T-helper 1 cell (primary cell): ENCODE data around the gene NR5A2.

ENCODE experiments used
- DNase-seq, 5 donors: peaks; one replicate each; pipeline ENCODE4 v3.0.0-alpha.2; 2012 to 2020

NR5A2 gene

DNA sequence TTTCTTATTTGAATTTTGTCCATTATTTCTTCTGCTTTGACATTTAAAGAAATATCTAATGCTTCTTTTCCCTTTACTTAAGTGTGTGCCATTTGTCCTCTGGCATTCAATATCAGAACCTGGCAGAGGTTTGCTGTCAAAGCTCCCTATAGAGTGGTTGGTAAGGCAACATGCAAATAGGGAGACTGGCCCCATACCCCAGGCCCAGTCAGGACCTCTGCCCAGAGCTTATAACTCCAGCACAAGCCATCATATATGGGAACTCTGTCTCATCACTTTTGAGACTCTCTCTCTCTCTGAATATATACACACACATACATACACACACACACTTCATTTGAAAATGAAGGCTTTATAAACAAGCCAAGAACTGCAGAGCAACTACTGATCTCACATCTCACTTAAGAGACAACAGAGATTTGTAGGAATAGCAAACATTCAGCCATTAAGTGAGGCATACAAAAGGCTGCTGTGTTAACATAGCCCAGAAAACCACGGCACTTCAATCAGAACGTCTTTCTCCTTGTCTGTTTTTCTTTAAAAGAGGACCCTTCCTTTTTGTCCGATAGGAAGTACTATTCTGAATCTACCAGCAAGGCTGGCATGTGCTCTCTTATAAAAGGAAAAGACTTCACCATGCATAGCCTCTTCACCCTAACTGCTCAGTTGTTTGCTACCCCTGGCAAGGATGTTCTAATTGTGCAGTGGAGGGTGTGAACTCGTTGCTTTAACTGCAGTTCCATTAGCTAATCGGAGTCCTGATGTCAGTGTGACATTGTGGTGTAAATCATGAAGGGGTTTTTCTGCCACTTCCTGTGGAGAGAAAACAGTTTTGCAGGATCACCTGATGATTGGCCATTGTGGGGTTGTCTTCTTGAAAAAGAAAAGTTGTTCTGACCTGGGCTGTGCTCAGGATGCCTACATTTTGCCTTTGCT lies 101.7 kb downstream of the NR5A2 start:
- DNase-seq: peak in 1 of 5 donors; percentile 66

DNA sequence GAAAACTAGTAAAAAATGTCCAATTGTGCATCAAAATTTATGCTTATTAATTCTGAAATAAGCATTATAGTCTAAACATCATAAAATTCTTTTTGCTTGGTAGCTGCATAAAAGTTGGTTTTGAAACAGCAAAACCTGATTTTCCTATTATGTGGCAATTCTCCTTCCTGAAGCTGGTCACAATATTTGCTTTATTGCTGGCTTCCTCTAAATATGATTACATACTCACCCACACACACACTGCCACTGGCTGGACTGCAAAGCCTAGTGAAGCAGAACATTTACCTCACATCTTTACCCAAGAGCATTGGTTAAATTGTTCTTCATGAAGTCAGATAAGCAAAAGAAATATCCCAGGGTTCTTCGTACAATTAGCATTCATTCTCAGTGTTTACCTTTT lies 103.0 kb downstream of the NR5A2 start:
- DNase-seq: no peak

DNA sequence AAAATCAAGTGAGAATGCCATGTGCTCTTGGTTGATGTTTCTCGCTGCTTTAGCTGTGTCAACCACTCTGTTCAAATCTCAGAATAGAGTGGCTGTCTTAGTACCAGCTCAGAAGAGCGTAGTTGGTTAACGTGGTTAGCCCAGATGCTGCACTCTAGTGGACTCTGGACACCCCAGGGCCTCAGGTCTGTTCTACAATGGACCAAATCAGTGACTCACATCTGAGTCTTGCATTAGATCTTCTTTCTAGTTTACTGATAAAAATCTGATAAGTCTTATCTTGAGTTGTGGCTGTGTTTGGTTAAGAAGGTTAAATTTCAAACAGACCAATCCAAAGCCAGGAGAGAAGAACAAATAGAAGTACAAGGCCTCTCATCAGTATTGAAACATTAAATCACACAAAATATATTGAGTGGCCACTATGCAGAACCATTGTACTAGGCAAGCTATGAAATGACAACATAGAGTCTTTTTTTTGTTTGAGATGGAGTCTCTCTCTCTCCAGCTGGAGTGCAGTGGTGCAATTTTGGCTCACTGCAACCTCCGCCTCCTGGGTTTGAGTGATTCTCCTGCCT lies 104.1 kb downstream of the NR5A2 start:
- DNase-seq: no peak

DNA sequence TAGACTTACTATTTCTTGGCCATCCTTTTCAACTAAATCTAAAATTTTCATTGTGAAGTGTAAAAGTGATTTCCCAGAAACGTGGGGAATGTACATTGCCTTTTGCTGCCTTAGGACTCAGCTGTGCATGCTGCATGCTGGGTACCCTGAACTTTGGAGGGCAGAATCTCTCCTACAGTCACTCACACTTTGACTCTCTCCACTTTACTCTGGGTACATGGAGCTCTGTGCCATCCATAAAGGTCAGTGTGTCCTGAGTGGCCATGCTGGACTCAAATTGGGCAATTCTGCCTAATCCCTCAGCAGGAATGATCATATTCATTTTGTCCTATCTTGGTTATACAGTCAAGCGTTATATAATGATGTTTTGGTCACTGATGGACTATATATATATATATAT lies 105.6 kb downstream of the NR5A2 start:
- no peak for DNase-seq

DNA sequence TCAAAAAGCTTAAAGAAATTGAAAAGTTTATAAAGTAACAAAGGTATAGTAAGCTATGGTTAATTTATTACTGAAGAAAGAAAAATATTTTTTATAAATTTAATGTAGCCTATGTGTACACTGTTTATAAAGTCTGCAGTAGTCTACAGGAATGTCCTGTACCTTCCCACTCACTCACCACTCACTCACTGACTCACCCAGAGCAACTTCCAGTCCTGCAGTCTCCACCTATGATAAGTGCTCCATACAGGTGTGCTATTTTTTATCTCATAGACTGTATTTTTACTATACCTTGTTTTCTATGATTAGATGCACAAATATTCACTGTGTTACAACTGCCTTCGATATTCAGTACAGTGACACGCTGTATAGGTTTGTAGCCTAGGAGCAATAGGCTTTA lies 106.6 kb downstream of the NR5A2 start:
- no peak for DNase-seq

DNA sequence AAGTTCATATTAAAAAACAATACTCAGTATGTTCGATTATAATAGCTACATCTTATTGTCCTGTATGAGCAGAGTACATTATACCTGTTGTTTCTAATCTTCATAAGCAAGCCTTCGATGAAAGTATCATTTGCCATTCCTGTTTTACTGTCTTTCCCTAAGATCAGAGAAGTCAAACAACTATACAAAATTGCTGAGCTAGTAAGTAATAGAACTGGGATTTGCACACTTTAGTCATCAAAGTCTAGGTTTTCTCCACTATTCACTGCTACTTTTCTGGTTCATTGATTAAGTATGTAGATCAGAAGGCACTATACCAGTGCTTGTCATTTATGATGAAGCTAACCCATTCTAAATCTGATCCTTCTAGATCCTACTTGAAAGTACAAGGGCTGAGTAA lies 108.9 kb downstream of the NR5A2 start:
- no peak for DNase-seq

DNA sequence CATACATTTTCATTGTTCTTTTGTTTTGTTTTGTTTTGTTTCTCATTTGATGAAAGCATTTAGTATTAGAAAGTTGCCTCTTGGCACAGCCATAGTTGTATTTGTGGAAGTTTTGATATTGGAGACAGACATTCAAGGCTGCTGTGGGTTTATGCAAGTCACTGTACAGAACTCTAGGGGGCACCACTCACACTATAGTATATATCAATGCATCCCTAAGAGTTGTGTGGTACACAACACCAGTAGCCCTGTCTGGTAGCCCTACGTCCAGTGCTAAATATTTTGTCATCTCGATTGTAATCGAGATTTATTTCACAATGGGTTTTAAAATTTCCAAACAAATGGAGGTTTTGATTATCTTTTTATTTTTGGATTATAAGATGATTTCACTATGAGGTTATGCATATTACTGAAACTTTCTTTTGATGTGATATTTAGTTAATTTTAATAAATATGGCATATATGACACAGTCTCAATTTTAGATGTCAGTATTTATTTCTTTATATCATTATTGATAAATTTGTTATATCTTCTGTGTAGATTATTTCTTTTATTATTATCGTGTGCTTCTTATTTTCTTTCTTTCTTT lies 112.2 kb downstream of the NR5A2 start:
- DNase-seq: peak in 2 of 5 donors; percentile 11 to 65

DNA sequence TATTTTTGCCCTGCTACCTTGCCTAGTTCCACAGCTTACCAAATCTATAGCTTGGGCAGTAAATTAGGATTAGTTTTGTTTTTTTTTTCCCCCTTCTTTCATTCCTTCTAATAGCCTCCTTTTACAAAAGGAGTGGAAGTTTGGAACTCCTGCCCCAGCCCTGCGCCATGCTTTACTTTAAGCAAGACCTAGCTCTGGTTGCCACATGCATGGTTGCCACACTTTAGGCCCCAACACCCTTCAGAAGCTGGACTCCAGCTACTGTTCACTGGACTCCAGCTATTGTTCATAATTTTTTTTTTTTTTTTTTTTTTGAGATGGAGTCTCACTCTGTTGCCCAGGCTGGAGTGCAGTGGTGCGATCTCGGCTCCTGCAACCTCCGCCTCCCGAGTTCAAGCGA lies 115.8 kb downstream of the NR5A2 start:
- DNase-seq: no peak

DNA sequence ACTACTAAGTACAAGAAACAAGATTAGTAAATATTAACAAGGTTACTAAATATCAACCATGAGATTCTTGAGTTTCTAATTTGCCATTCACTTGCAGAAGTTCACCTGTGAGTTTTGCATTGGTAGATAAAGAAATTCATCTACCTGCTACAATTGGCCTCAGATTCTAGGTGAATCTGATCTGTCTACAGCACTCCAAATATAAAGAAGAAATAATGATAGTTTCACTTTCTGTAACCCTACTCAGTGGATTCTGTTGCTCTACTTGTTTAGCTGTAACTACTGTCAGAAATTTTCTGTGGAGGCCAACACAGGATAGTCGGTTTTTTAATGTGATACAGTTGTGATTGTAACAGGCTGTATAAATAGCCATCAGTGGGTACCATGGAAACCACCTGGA lies 118.6 kb downstream of the NR5A2 start:
- peak in 1 of 5 donors; percentile 29 for DNase-seq

DNA sequence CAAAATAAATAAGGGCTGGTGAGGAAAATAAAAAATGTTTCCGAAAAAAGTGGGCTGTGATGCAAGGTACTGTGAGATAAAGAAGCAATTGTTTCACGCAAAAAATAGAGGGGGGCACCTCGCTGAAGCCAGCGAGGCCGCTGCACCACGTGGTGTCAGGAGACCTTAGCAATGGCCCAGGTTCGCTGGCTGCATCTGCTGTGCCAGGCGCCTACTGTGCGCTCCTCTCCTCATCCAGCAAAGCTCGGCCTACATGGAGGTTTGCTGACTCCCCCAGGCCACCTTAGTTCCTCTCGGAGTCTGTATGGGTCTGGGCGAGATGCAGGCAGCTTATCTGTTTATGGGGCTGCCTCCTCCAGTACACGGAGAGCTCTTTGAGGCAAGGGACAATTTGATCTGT lies 119.6 kb downstream of the NR5A2 start:
- no peak for DNase-seq

DNA sequence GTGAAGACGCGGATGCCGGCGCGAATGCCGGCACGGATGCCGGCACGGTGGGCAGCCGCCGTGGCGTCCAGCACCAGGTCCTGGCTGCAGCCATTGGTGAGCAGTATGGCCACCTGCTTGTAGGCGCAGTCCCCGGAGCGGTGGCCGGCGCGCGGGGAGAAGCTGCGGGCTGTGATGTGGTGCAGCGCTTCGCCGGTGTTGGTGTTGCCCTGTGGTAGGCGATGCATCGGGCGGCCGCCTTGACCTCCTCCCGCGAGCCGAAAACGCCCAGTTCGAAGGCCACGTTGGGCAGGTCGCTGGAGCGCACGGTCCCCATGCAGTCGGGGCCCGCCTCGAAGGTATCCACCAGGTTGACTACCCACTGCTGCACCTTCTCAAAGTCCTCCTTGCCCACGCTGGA lies 120.2 kb downstream of the NR5A2 start:
- DNase-seq: no peak

DNA sequence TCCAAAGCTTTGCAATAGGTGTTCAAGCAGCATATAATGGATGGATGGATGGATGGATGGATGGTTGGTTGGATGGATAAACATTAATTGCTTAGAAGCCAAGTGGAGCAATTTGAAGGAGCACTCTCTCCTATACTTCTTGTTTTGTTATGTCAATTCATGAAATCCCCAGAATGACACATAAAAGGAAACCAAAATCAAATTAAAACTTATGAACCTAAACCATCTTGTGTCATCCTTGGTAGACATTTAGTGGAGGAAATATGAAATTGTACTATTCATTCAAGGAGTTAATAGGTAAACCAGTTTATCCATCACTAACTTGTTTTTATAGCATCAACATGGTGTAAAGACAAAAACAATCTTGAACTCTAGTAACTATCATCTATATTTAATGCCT lies 122.5 kb downstream of the NR5A2 start:
- DNase-seq: peak in 1 of 5 donors; percentile 12

DNA sequence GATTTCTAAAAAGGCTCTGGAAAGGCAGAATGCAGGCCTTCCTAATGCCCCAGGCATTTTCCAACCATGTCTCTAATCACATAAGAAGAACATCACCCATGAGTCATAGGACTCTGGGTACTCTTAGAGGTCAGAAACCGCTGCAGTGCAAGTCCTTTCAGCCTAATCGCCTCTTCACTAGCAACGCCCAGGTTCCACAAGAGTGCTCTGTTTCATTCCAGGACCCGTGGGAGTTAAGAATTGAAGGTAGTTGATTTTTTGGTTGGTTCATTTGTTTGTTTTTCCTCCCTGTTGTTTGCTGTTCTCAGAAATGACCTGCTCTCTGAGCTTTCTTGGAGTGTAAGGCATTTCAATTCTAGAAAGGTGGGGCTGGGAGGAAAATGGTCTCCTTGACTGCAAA lies 123.2 kb downstream of the NR5A2 start:
- DNase-seq: peak in 1 of 5 donors; percentile 43

DNA sequence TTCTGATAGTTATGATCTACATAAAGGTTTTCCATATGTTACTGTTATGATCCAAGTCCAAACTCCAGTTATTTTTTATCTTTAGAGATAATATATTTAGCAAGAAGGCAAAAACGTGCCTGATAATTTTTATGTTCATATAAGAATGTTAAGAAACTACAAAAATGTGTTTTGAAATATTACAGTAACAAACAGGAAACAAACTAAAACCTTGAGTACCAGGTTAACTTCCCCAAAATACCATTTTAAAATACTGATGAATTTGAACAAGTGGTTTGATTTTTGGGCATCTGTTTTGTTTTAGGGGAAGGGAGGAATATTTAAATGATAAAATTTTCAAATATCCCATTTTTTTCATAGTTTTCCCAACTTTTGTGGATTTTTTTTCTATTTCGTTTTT lies 124.8 kb downstream of the NR5A2 start:
- DNase-seq: no peak

DNA sequence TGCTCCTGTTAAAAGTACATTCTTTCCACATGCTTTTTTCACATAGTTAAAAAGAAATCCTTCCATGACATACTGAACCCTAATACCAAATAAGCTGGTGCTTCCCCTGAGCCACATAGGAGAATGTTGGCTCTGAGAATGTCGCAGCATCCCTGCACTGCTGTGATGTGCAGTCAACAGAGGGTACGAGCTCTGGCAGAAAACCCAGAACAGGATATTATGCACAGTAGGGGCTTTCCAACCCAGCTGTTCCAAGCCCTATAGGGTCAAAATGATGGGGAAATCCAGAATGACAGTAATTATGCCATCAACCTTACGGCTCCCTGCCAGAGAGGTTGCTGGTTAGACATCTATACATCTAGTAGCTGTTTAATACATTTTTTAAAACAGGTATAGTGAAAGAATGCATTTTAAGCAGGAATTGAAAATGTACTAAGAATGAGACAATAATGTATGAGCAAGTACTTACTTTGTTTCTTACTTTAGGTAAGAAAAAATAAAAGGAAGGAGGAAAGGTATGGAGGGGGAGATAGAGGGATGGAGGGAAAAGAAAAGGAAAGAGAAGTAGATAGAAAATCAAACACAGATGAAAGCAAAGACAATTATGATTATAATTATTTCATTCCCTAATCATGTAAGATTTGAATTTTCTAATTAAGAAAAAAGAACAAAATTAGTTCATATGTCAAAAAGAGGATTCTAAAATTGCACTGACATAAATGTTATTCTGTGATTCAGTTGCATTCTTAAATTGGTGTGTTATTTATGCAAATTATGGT lies 126.0 kb downstream of the NR5A2 start:
- peak in 4 of 5 donors; percentile 21 to 82 (median 23) for DNase-seq

DNA sequence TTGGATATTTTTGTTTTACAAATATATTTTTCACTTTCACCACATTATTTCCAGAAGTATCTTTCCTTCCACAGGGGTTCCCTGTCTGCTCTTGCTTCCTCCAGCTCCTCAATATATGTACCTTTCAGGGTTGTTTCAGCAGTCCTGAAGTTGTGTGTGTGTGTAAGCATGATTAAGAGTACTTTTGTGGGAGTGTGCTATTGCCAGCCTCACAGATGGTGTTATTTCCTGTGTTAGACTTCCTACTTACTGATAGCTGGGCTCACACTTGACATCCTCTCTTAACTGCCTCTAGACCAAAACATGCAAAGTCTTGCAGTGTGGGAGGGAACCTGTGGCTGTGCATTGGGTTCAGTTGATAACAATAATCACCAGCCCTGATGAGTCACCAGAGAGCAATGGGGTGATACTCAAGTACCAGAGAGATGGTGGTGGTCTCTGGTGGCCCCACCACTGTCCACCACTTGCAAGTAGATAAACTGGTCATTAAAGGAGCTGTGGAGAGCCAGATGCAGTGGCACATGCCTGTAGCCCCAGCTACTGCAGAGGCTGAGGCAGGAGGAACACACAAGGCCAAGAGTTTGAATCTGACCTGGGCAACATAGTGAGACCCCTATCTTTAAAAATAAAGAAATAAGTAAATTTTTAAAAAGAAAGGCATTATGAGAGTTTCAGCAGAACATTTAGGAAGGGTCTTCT lies 126.7 kb downstream of the NR5A2 start:
- DNase-seq: peak in 3 of 5 donors; percentile 12 to 94 (median 14)

DNA sequence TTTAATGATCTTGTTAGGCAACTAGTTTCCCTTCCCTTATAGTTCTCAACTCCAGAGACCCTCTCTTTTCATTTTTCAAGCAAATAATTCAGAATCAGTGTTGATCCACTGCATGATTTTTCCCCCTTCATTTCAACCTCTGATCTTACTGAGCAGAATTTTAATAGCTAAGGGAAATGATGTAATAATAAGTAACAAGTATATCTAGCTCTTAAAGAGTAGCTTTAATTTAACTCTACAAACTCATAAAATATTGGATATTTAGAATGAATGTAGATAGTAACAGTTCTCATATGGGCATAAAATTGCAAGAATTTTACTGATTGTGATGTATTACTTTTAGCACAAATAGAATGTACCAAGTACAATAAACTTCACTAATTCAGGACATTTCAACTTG lies 130.2 kb downstream of the NR5A2 start:
- DNase-seq: no peak

DNA sequence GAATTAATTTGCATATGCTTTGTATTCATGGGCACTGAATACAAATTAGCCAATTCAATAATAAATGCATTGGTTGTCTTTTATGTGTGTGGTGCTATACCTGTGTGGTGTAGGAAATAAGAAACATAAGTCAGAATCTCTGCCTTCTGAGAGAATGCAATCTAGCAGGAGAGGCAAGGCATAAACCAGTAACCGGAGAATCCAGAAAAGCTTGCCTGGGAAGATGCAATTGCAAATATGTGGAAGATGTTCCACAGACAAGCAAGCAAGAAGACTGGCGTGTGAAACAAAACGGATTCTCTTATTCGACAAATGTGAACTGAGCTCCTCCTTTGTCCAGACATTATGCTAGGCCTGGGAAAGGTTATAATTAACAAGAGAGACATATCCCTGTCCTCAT lies 134.3 kb downstream of the NR5A2 start:
- no peak for DNase-seq

DNA sequence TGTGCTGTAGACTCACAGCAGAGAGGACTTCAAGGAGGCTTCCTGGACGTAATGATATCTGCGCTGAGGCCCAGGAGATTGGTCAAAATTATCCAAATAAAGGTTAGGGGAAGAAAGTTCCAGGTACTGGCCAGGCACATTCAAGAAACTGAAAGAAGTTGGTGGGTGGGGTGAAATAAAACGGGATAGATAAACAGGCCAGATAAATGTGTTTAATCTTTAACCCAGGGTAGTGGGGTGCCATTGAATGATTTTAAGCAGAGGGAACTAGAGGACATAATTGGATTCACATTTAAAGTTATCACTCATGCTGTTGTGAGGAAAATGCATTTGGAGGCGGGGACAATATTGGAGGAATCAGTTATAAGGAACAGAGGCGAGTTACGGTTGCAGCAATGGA lies 134.7 kb downstream of the NR5A2 start:
- no peak for DNase-seq

DNA sequence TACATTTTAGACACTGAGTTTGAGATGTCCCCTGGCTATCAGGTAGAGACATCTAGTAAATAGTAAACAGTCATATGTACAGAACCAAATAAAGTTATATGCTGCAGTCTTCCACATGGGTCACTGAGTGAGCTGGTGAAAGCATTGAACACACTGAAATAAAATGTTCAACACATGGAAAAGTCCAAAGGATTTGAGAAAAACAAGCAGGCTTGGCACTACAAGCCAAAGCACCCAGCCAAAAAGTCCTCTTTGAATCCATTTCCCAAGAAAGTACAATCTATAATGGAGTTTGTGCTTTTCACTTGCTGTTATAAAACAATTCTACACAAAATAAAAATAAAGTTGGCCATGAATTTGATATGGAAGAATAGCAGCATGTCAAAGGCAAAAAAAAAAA lies 135.4 kb downstream of the NR5A2 start:
- DNase-seq: no peak

DNA sequence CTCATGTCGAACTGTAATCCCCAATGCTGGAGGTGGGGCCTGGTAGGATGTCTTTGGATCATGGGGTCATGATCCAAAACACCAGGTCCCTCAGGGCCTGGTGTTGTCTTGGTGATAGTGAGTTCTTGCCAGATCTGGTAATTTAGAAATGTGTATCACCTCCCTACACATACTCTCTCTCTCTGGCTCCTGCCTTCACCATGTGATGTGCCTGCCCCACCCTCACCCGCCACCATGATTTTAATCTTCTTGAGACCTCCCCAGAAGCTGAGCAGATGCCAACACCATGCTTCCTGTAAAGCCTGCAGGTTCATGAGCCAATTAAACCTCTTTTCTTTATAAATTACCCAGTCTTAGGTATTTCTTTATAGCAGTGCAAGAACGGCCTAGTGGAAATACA lies 136.4 kb downstream of the NR5A2 start:
- DNase-seq: no peak

DNA sequence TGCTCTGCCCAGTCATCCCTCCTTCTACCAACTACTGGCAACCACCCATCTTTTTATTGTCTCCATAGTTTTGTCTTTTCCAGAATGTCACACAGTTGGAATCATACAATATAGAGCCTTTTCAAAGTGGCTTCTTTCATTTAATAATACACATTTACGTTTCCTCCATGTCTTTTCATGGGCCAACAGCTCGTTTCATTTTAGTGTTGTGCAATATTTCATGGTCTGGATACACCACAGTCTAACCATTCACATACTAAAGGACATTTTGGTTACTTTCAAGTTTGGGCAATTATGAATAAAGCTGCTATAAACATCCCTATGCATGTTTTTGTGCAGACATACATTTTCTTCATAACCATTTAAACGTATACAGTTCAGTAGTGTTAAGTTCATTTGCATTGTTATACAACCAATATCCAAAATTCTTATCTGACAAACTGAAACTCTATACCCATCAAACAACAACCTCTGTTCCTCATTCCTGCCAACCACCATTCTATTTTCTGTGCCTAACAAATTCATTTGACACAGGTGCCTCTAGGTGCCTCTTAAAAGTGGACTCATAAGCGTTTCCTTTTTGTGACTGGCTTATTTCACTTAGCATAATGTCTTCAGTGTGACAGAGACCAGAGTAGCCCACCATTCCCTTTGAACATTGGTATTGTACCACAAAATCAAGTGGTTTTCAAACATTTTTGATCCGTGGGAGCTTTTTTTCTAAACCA lies 138.1 kb downstream of the NR5A2 start:
- DNase-seq: no peak
